ENCODE measurements around the gene RIPPLY3.
"Not testable (repeated sequence)": the region's sequence is repeated elsewhere in the genome, so short reads cannot be mapped to it uniquely, and the experiment has no call there.

The RIPPLY3 gene

DNA sequence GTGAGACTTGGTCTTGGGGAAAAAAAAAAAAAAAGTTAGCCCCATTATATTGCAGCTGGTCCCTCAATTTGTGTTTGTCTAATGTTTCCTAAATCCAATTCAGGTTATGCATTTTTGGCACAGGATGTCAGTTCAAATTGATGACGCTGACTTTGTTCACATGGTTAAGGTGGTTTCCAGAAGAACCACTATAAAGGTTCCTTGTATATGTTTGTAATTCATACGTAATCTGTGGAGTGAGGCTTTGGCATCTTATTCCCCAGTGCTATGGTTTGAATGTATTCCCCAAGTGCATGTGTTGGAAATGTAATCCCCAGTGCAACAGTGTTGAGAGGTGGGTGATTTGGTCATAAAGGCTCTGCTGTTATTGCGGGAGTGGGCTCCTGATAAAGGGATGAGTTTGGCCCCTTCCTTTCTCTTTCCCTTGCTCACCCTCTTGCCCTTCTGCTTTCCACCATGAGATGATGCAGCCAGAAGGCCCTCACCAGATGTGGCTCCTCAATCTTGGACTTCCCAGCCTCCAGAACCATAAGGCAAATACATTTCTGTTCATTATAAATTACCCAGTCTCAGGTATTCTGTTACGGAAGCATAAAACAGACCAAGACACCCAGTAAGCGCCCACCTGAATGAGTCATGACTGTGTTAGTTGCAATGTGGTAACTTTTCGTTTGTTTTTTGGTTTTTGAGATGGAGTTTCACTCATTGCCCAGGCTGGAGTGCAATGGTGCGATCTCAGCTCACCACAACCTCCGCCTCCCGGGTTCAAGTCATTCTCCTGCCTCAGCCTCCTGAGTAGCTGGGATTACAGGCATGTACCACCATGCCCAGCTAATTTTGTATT, 20.5 kb upstream of the RIPPLY3 start:
- Histone ChIP-seq H2AFZ (ENCODE audit: low read length) (no peak overlapping the region), H3K4me2 (ENCODE audit: low read length) (no peak overlapping the region), H3K36me3 (ENCODE audit: insufficient read depth, low read length) (no peaks in the 10 kb centered on the region; the same call in 1 of the 2 replicates), H3K27me3 (ENCODE audit: insufficient read depth, low read length) (no peaks in the 10 kb centered on the region; the same call in 1 of the 2 replicates), H3K27ac (ENCODE audit: low read depth, low read length, poor library complexity, severe bottlenecking) (no peak overlapping the region), H3K4me1 (ENCODE audit: insufficient read depth, low read length, severe bottlenecking) (peaks cover 5% of the 10 kb centered on the region), H4K20me1 (ENCODE audit: insufficient read depth, low read length) (no peaks in the 10 kb centered on the region), H3F3A (ENCODE audit: insufficient read depth, low read length) (no peaks in the 10 kb centered on the region), H3K79me2 (ENCODE audit: insufficient read depth, low read length) (no peaks in the 10 kb centered on the region), H3K4me3 (ENCODE audit: low read depth, low read length, poor library complexity, severe bottlenecking) (no peak overlapping the region), H3K9ac (ENCODE audit: low read length) (no peak overlapping the region), H3K9me3 (ENCODE audit: low read length) (no peaks in the 10 kb centered on the region), H3K9me2 (ENCODE audit: low read depth, low read length) (no peaks in the 10 kb centered on the region)
- TF ChIP-seq EZH2 (IDR thresholded peaks at IDR 0.05; ENCODE audit: borderline replicate concordance, low read length), result no peak
- TF ChIP-seq, protein P1, sequence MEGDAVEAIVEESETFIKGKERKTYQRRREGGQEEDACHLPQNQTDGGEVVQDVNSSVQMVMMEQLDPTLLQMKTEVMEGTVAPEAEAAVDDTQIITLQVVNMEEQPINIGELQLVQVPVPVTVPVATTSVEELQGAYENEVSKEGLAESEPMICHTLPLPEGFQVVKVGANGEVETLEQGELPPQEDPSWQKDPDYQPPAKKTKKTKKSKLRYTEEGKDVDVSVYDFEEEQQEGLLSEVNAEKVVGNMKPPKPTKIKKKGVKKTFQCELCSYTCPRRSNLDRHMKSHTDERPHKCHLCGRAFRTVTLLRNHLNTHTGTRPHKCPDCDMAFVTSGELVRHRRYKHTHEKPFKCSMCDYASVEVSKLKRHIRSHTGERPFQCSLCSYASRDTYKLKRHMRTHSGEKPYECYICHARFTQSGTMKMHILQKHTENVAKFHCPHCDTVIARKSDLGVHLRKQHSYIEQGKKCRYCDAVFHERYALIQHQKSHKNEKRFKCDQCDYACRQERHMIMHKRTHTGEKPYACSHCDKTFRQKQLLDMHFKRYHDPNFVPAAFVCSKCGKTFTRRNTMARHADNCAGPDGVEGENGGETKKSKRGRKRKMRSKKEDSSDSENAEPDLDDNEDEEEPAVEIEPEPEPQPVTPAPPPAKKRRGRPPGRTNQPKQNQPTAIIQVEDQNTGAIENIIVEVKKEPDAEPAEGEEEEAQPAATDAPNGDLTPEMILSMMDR (IDR thresholded peaks at IDR 0.05; ENCODE audit: low read length), result no peak

DNA sequence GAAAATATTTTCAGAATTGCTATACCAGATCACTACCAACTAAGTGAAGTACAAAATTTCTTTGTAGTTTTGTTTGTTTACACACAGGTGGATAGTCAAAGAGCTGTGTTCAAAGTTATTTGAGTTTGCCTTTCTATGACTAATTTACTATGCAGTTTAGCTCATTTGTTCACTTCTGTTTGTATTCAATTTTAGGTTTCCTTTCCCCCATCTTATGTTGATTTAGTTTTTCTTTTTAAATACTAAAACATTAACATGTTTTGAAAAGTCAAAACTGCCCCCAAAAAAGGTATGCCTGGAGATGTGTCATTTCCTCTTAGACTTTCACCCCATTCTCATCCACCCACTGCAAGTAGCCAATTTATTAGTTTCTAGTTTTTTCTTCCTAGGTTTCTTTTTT, 18.7 kb upstream of the RIPPLY3 start:
- Histone ChIP-seq H3K9me3 (ENCODE audit: low read length) (no peaks in the 10 kb centered on the region), H2AFZ (ENCODE audit: low read length) (no peak overlapping the region), H3K4me2 (ENCODE audit: low read length) (no peak overlapping the region), H3K4me1 (ENCODE audit: insufficient read depth, low read length, severe bottlenecking) (peaks cover 5% of the 10 kb centered on the region), H3K27me3 (ENCODE audit: insufficient read depth, low read length) (no peaks in the 10 kb centered on the region), H3K4me3 (ENCODE audit: low read depth, low read length, poor library complexity, severe bottlenecking) (no peak overlapping the region), H3F3A (ENCODE audit: insufficient read depth, low read length) (no peaks in the 10 kb centered on the region), H3K79me2 (ENCODE audit: insufficient read depth, low read length) (no peaks in the 10 kb centered on the region), H3K36me3 (ENCODE audit: insufficient read depth, low read length) (no peaks in the 10 kb centered on the region; the same call in 1 of the 2 replicates), H3K9ac (ENCODE audit: low read length) (no peak overlapping the region), H3K27ac (ENCODE audit: low read depth, low read length, poor library complexity, severe bottlenecking) (no peak overlapping the region), H4K20me1 (ENCODE audit: insufficient read depth, low read length) (no peaks in the 10 kb centered on the region), H3K9me2 (ENCODE audit: low read depth, low read length) (no peaks in the 10 kb centered on the region)
- TF ChIP-seq EZH2 (IDR thresholded peaks at IDR 0.05; ENCODE audit: borderline replicate concordance, low read length), result no peak
- TF ChIP-seq, protein P1 (IDR thresholded peaks at IDR 0.05; ENCODE audit: low read length), result no peak

DNA sequence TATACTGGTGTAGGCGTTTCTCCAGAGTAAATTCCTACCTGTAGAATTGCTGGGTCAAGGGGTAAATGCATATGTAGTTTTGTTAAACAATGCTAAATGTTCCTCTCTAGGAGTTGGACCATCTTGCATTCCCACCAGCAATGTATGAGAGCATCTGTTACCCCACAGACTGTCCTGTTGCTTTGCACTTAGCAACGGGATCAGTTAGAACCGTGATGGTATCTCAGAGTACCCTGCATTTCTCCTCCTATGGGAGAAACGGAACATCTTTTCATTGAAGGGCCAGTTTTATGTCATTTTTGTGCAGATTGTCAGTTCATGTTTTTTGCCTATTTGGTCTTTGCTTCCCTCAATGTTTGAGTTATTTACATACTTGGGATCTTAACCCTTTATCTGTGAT, 18.0 kb upstream of the RIPPLY3 start:
- Histone ChIP-seq H2AFZ (ENCODE audit: low read length) (no peak overlapping the region), H3K79me2 (ENCODE audit: insufficient read depth, low read length) (no peaks in the 10 kb centered on the region), H4K20me1 (ENCODE audit: insufficient read depth, low read length) (no peaks in the 10 kb centered on the region), H3K9me2 (ENCODE audit: low read depth, low read length) (no peaks in the 10 kb centered on the region), H3K27ac (ENCODE audit: low read depth, low read length, poor library complexity, severe bottlenecking) (no peak overlapping the region), H3K36me3 (ENCODE audit: insufficient read depth, low read length) (no peaks in the 10 kb centered on the region; the same call in 1 of the 2 replicates), H3K4me3 (ENCODE audit: low read depth, low read length, poor library complexity, severe bottlenecking) (no peak overlapping the region), H3K4me2 (ENCODE audit: low read length) (no peak overlapping the region), H3K4me1 (ENCODE audit: insufficient read depth, low read length, severe bottlenecking) (peaks cover 5% of the 10 kb centered on the region), H3F3A (ENCODE audit: insufficient read depth, low read length) (no peaks in the 10 kb centered on the region), H3K9ac (ENCODE audit: low read length) (no peak overlapping the region), H3K27me3 (ENCODE audit: insufficient read depth, low read length) (no peaks in the 10 kb centered on the region), H3K9me3 (ENCODE audit: low read length) (no peaks in the 10 kb centered on the region)
- no peak for TF ChIP-seq EZH2 (IDR thresholded peaks at IDR 0.05; ENCODE audit: borderline replicate concordance, low read length)
- TF ChIP-seq, protein P1 (IDR thresholded peaks at IDR 0.05; ENCODE audit: low read length), result no peak

DNA sequence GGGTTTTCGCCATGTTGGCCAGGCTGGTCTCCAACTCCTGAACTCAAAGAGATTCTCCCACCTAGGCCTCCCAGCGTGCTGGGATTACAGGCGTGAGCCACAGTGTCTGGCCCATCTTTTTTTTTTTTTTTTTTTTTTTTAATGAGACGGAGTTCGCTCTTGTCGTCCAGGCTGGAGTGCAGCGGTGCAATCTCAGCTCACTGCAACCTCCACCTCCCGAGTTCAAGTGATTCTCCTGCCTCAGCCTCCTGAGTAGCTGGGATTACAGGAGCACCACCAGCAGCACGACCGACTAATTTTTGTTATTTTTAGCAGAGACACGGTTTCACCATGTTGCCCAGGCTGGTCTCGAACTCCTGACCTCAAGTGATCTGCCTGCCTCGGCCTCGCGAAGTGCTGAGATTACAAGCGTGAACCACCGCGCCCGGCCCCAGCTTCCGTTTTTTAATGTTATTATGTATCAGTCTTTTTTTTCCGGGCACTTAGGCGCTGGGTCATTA, 17.3 kb upstream of the RIPPLY3 start:
- not testable (repeated sequence) for H3K36me3 ChIP-seq (ENCODE audit: insufficient read depth, low read length); H3K27ac ChIP-seq (ENCODE audit: low read depth, low read length, poor library complexity, severe bottlenecking); H3K79me2 ChIP-seq (ENCODE audit: insufficient read depth, low read length); H3K27me3 ChIP-seq (ENCODE audit: insufficient read depth, low read length); H3F3A ChIP-seq (ENCODE audit: insufficient read depth, low read length); H3K9me2 ChIP-seq (ENCODE audit: low read depth, low read length); H3K4me1 ChIP-seq (ENCODE audit: insufficient read depth, low read length, severe bottlenecking); H4K20me1 ChIP-seq (ENCODE audit: insufficient read depth, low read length); H3K9me3 ChIP-seq (ENCODE audit: low read length)
- Histone ChIP-seq H2AFZ (ENCODE audit: low read length) (peak overlapping the region; percentile 34; the same call in 1 of the 2 replicates), H3K9ac (ENCODE audit: low read length) (peak overlapping the region; percentile 65), H3K4me3 (ENCODE audit: low read depth, low read length, poor library complexity, severe bottlenecking) (peak overlapping the region; percentile 62), H3K4me2 (ENCODE audit: low read length) (peak overlapping the region; percentile 65)
